D721Med (cell line): ENCODE data around the gene EIF2B4.

Experiments used
- DNase-seq: peaks from one replicate; pipeline ENCODE4 v3.0.0; 2011; ENCODE audit warnings: low spot score; ENCODE audit not compliant: insufficient read length
- FAIRE-seq: peaks from 2 replicates; lab custom pipeline; 2011; peaks lifted over from hg19 to GRCh38; lab: Jason Lieb, UNC
- CTCF ChIP-seq: IDR thresholded peaks from 2 replicates; pipeline ENCODE4 v1.5.1; 2012; ENCODE audit warnings: mild to moderate bottlenecking, control low read depth; ENCODE audit not compliant: insufficient read depth; ENCODE audit errors: missing control alignments

Gene EIF2B4

GRCh38 chr2:27351802-27352598 lies 18.1 kb downstream of the EIF2B4 start:
- no peak for TF ChIP-seq CTCF
- DNase-seq (no peak), FAIRE-seq (no peak)

- DNase-seq (no peak), FAIRE-seq (no peak)
- no peak for TF ChIP-seq CTCF
These were observed 19.9 kb downstream of the EIF2B4 start for GRCh38 chr2:27350106-27350693.

GRCh38 chr2:27347641-27348040 lies 22.5 kb downstream of the EIF2B4 start:
- TF ChIP-seq CTCF, result no peak
- no peak for FAIRE-seq
- no peak for DNase-seq

- no peak for FAIRE-seq
- TF ChIP-seq CTCF, result no peak
These were observed 34.0 kb downstream of the EIF2B4 start for GRCh38 chr2:27336173-27336572.

GRCh38 chr2:27335311-27335710 lies 34.8 kb downstream of the EIF2B4 start:
- TF ChIP-seq CTCF, result no peak
- FAIRE-seq (no peak), DNase-seq (no peak)

More at GRCh38 chr2:27336173-27336572, 34.0 kb downstream of the EIF2B4 start:
- DNase-seq, result no peak

- DNase-seq (no peak), FAIRE-seq (no peak)
- TF ChIP-seq CTCF, result no peak
These were observed 45.4 kb downstream of the EIF2B4 start for GRCh38 chr2:27324720-27325119.
